T-helper 2 cell treated with Interferon-gamma antibody and Interleukin-4, amounts not matched to agents 100 ng/mL and 5 ng/mL, for 36 hours (primary cell): ENCODE data around the gene SLC7A6. TPM values are rescaled to one million over a fixed set of nuclear protein-coding genes. Genes with fewer than 3 reads are reported as not detected.

Experiments
- intact Hi-C: fragments of 100-400 bp; cut with micrococcal nuclease; formaldehyde crosslinking; loops from one replicate; pipeline ENCODE4 v1.15.1; 2023
- total RNA-seq: library from RNA; stranded (reverse); gene quantifications from 2 replicates; pipeline ENCODE4 v1.2.3, GENCODE V29; 2022

Gene SLC7A6
- total RNA-seq, 1 donor from 2014 or later = 74.8 TPM

- intact Hi-C loops = no loop called here
Measured at GRCh38 chr16:68234188-68235107, 29.9 kb upstream of the SLC7A6 start.

- intact Hi-C loops = no loop called here
Measured at GRCh38 chr16:68235108-68235886, 29.0 kb upstream of the SLC7A6 start.

GRCh38 chr16:68235887-68236136 is 28.5 kb upstream of the SLC7A6 start, which contains the start of gene ESRP2:
ESRP2 (minus strand) TSS chr16:68236127; CDS start chr16:68236045, 82 bp downstream.
- intact Hi-C loops = no loop called here

GRCh38 chr16:68236137-68236825 is 28.0 kb upstream of the SLC7A6 start:
- intact Hi-C loops = no loop called here

GRCh38 chr16:68236826-68237242 is 27.5 kb upstream of the SLC7A6 start:
- intact Hi-C loops = loop anchor here (1.0 kb wide), 1 partner anchor 8 kb away; the partner anchor contains the start of gene PLA2G15

- intact Hi-C loops = loop anchor here (1.0 kb wide), 1 partner anchor 8 kb away; the partner anchor contains the start of gene PLA2G15
Measured at GRCh38 chr16:68237243-68238028, 26.9 kb upstream of the SLC7A6 start.

- intact Hi-C loops = no loop called here
Measured at GRCh38 chr16:68238029-68238345, 26.3 kb upstream of the SLC7A6 start.

- intact Hi-C loops = no loop called here
Measured at GRCh38 chr16:68242085-68242484, 22.2 kb upstream of the SLC7A6 start.

GRCh38 chr16:68242926-68243858 is 21.1 kb upstream of the SLC7A6 start:
- intact Hi-C loops = no loop called here

- intact Hi-C loops = no loop called here
Measured at GRCh38 chr16:68244481-68244902, 19.8 kb upstream of the SLC7A6 start.

- intact Hi-C loops = loop anchor here (1.0 to 5.0 kb wide), 3 partner anchors 8 to 67 kb away; partner anchors contain the start of genes PRMT7, SLC7A6 and SLC7A6OS
Measured at GRCh38 chr16:68244903-68245853, 19.1 kb upstream of the SLC7A6 start, which contains the start of gene PLA2G15. PLA2G15 (plus strand) TSS chr16:68245373; CDS start chr16:68245427, 54 bp downstream.

- intact Hi-C loops = loop anchor here (5.0 kb wide), 1 partner anchor 66 kb away; the partner anchor contains the start of genes PRMT7 and SLC7A6OS
Measured at GRCh38 chr16:68246121-68246520, 18.2 kb upstream of the SLC7A6 start.

- intact Hi-C loops = loop anchor here (5.0 kb wide), 1 partner anchor 66 kb away; the partner anchor contains the start of genes PRMT7 and SLC7A6OS
Measured at GRCh38 chr16:68246666-68247065, 17.7 kb upstream of the SLC7A6 start.

GRCh38 chr16:68247400-68247799 is 16.9 kb upstream of the SLC7A6 start:
- intact Hi-C loops = loop anchor here (5.0 kb wide), 1 partner anchor 65 kb away; the partner anchor contains the start of genes PRMT7 and SLC7A6OS

- intact Hi-C loops = loop anchor here (5.0 kb wide), 1 partner anchor 64 kb away; the partner anchor contains the start of genes PRMT7 and SLC7A6OS
Measured at GRCh38 chr16:68247932-68248331, 16.4 kb upstream of the SLC7A6 start.

GRCh38 chr16:68249371-68249770 is 15.0 kb upstream of the SLC7A6 start:
- intact Hi-C loops = loop anchor here (5.0 kb wide), 1 partner anchor 63 kb away; the partner anchor contains the start of genes PRMT7 and SLC7A6OS

GRCh38 chr16:68250951-68251350 is 13.4 kb upstream of the SLC7A6 start:
- intact Hi-C loops = no loop called here

GRCh38 chr16:68251832-68252231 is 12.5 kb upstream of the SLC7A6 start:
- intact Hi-C loops = no loop called here
